Measurements from ENCODE around the gene ZNF236.

DNA sequence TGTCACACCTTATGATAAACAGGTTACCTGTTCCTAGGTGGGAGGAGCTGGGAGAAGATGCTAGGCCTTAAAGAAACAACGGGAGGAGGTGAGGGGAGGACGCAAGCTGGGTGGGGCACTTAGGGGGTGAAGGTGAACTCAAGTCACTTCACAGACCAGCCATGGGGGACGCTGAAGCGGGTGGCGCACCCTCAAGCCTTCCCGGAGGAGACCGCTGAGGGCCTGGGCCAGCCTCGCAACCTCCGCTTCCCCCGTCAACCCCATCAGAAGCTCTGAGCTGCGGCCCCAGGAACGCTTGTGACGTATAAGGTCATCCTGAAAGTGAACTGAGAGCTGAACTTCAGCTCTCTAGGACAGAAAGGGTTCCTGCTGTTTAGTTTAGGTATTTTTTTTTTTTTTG is 176.7 kb downstream of the ZNF236 start:
- TF ChIP-seq, protein P1, sequence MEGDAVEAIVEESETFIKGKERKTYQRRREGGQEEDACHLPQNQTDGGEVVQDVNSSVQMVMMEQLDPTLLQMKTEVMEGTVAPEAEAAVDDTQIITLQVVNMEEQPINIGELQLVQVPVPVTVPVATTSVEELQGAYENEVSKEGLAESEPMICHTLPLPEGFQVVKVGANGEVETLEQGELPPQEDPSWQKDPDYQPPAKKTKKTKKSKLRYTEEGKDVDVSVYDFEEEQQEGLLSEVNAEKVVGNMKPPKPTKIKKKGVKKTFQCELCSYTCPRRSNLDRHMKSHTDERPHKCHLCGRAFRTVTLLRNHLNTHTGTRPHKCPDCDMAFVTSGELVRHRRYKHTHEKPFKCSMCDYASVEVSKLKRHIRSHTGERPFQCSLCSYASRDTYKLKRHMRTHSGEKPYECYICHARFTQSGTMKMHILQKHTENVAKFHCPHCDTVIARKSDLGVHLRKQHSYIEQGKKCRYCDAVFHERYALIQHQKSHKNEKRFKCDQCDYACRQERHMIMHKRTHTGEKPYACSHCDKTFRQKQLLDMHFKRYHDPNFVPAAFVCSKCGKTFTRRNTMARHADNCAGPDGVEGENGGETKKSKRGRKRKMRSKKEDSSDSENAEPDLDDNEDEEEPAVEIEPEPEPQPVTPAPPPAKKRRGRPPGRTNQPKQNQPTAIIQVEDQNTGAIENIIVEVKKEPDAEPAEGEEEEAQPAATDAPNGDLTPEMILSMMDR (IDR thresholded peaks at IDR 0.05; ENCODE audit: extremely low read depth in 1 of 2, insufficient read depth in 1 of 2, low read depth in 1 of 2, low read length in 2 of 2) = no peak
- TF ChIP-seq, protein P2, sequence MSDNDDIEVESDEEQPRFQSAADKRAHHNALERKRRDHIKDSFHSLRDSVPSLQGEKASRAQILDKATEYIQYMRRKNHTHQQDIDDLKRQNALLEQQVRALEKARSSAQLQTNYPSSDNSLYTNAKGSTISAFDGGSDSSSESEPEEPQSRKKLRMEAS (IDR thresholded peaks at IDR 0.05; ENCODE audit: insufficient read depth, insufficient read length) = no peak

Data from endothelial cell of umbilical vein (primary cell).